DND-41 (cell line): Measurements from ENCODE around the gene PSMD13.

Experiments used
- ATAC-seq: fragments of 200-7000 bp; cut with Tn5 transposase; 3 replicates; pipeline ENCODE4 v1.9.1; 2021; ENCODE audit warnings: low read depth; ENCODE audit not compliant: insufficient read depth
- DNase-seq: peaks from one replicate; pipeline ENCODE4 v3.0.0-alpha.2; 2020
- H2AFZ ChIP-seq: 2 replicates; pipeline ENCODE4 v1.6.0; 2012; ENCODE audit warnings: low read depth, low read length
- H3K27ac ChIP-seq: 2 replicates; pipeline ENCODE4 v1.5.1; 2012; ENCODE audit warnings: low read length, inconsistent platforms
- H3K27me3 ChIP-seq: fragments of 200-600 bp; sonication (generic); 2 replicates; pipeline ENCODE4 v1.6.0; 2012; ENCODE audit warnings: low read length, mild to moderate bottlenecking, inconsistent platforms; ENCODE audit not compliant: insufficient read depth, poor library complexity
- H3K36me3 ChIP-seq: 2 replicates; pipeline ENCODE4 v1.5.1; 2012; ENCODE audit warnings: low read length, inconsistent platforms; ENCODE audit not compliant: insufficient read depth
- H3K4me1 ChIP-seq: 2 replicates; pipeline ENCODE4 v1.5.1; 2012; ENCODE audit warnings: mild to moderate bottlenecking, low read length; ENCODE audit not compliant: insufficient read depth
- H3K4me2 ChIP-seq: 2 replicates; pipeline ENCODE4 v1.6.0; 2012; ENCODE audit warnings: mild to moderate bottlenecking, moderate library complexity, low read length, inconsistent platforms; ENCODE audit not compliant: insufficient read depth
- H3K4me3 ChIP-seq, 2 experiments: fragments of 200-600 bp in 1 of 2; shearing (Covaris generic) in 1 of 2; 2 replicates each; pipeline ENCODE4 v1.5.1; 2012 to 2016; ENCODE audit warnings: inconsistent platforms in 2 of 2, low read length in 2 of 2, mild to moderate bottlenecking in 2 of 2, low read depth in 1 of 2, moderate library complexity in 1 of 2
- H3K79me2 ChIP-seq: 2 replicates; pipeline ENCODE4 v1.6.0; 2012; ENCODE audit warnings: low read length, inconsistent platforms; ENCODE audit not compliant: insufficient read depth
- H3K9ac ChIP-seq: 2 replicates; pipeline ENCODE4 v1.6.0; 2012; ENCODE audit warnings: low read depth, mild to moderate bottlenecking, inconsistent platforms, low read length, moderate library complexity
- H3K9me3 ChIP-seq: 2 replicates; pipeline ENCODE4 v1.5.1; 2012; ENCODE audit warnings: low read length, moderate library complexity, mild to moderate bottlenecking, inconsistent platforms; ENCODE audit not compliant: insufficient read depth, severe bottlenecking
- H4K20me1 ChIP-seq: 2 replicates; pipeline ENCODE4 v1.6.0; 2012; ENCODE audit warnings: low read length; ENCODE audit not compliant: insufficient read depth
- CTCF ChIP-seq: IDR thresholded peaks from 2 replicates; pipeline ENCODE4 v1.5.1; 2012; ENCODE audit warnings: borderline replicate concordance, low read length, moderate library complexity, mild to moderate bottlenecking; ENCODE audit not compliant: poor library complexity, severe bottlenecking; ENCODE audit errors: extremely low read depth
- EZH2 ChIP-seq: IDR thresholded peaks from 3 replicates; pipeline ENCODE4 v1.6.1; 2012; ENCODE audit warnings: borderline replicate concordance, low read depth, mild to moderate bottlenecking, moderate library complexity, low read length, inconsistent platforms; ENCODE audit not compliant: severe bottlenecking

PSMD13 gene

GRCh38 chr11:299081-299891 is 62.5 kb downstream of the PSMD13 start, which contains the start of gene IFITM5:
Gene IFITM5 (minus strand): TSS chr11:299526. CDS start chr11:299490, 36 bp downstream.
- H3K79me2 ChIP-seq = no peaks in the 10 kb centered on the region
- peaks cover 4% of the 10 kb centered on the region; the same call in 1 of the 2 replicates for H4K20me1 ChIP-seq
- no peak within 1 kb of the TSS for H3K27ac ChIP-seq
- H3K36me3 ChIP-seq = peaks cover 3% of the 10 kb centered on the region; the same call in 1 of the 2 replicates
- no peak for ATAC-seq
- no peak within 1 kb of the TSS for H3K4me2 ChIP-seq
- peaks cover 7% of the 10 kb centered on the region for H3K27me3 ChIP-seq
- DNase-seq = no peak
- no peaks in the 10 kb centered on the region for H3K4me1 ChIP-seq
- no peak within 1 kb of the TSS for H3K4me3 ChIP-seq
- H3K9me3 ChIP-seq = no peaks in the 10 kb centered on the region
- no peak for TF ChIP-seq EZH2
- no peak for TF ChIP-seq CTCF
- no peak within 1 kb of the TSS for H3K9ac ChIP-seq
- H2AFZ ChIP-seq = no peak within 1 kb of the TSS

- Histone ChIP-seq H3K79me2 (no peaks in the 10 kb centered on the region), H3K9me3 (no peaks in the 10 kb centered on the region), H2AFZ (no peak overlapping the region), H4K20me1 (peaks cover 4% of the 10 kb centered on the region; the same call in 1 of the 2 replicates), H3K4me3 (no peak overlapping the region), H3K9ac (no peak overlapping the region), H3K27ac (no peak overlapping the region), H3K36me3 (no peaks in the 10 kb centered on the region), H3K4me2 (no peak overlapping the region), H3K27me3 (peaks cover 7% of the 10 kb centered on the region), H3K4me1 (peaks cover 2% of the 10 kb centered on the region; the same call in 1 of the 2 replicates)
- DNase-seq (peak; percentile 34), ATAC-seq (peak; percentile 27)
- TF ChIP-seq EZH2 = no peak
- TF ChIP-seq CTCF = peak; percentile 14
These were observed 63.4 kb downstream of the PSMD13 start for GRCh38 chr11:299951-300735.
